GM12878 (cell line): ENCODE results near the gene PEMT.

Experiments
- BCL3 ChIP-seq: IDR thresholded peaks from 2 replicates; pipeline ENCODE4 v1.6.1; 2011; ENCODE audit warnings: borderline replicate concordance, low read depth, mild to moderate bottlenecking, moderate library complexity, low read length; ENCODE audit not compliant: insufficient read depth, poor library complexity, severe bottlenecking
- CTCF ChIP-seq, 3 experiments: IDR thresholded peaks in 2 of 3; conservative IDR thresholded peaks in 1 of 3; 2 replicates each; pipeline ENCODE4 v1.5.1; 2011; ENCODE audit warnings: low read depth in 3 of 3, low read length in 3 of 3, mild to moderate bottlenecking in 3 of 3, control low read depth in 2 of 3, moderate library complexity in 2 of 3, inconsistent platforms in 1 of 3, mixed read lengths in 1 of 3; ENCODE audit not compliant: control insufficient read depth in 2 of 3, insufficient read depth in 1 of 3; ENCODE audit errors: extremely low read depth in 1 of 3
- E4F1 ChIP-seq: fragments of 450-650 bp; IDR thresholded peaks from 2 replicates; pipeline ENCODE4 v1.6.1; 2018; ENCODE audit warnings: borderline replicate concordance, mild to moderate bottlenecking; ENCODE audit not compliant: partially characterized antibody
- MEF2B ChIP-seq: fragments of 450-650 bp; IDR thresholded peaks from 2 replicates; pipeline ENCODE4 v1.6.1; 2018; ENCODE audit warnings: mild to moderate bottlenecking, moderate library complexity; ENCODE audit not compliant: partially characterized antibody, poor library complexity, severe bottlenecking
- MYC ChIP-seq: IDR thresholded peaks from 2 replicates; pipeline ENCODE4 v1.6.1; 2011; ENCODE audit warnings: mild to moderate bottlenecking, low read length, moderate library complexity, inconsistent platforms; ENCODE audit not compliant: insufficient read depth, insufficient replicate concordance, insufficient read length, severe bottlenecking
- RAD21 ChIP-seq: IDR thresholded peaks from 2 replicates; pipeline ENCODE4 v1.6.1; 2011; ENCODE audit warnings: mild to moderate bottlenecking, low read depth, low read length, moderate library complexity; ENCODE audit not compliant: insufficient read depth
- SMAD5 ChIP-seq: IDR thresholded peaks from 2 replicates; pipeline ENCODE4 v1.6.1; 2016; ENCODE audit warnings: antibody characterized with exemption, low read depth
- SP1 ChIP-seq: IDR thresholded peaks from one replicate; pipeline ENCODE4 v1.6.1; 2011; ENCODE audit warnings: low read depth, low read length

GRCh38 chr17:17533901-17534441, 57.5 kb downstream of the PEMT start:
- TF ChIP-seq MEF2B (no peak), SP1 (no peak), BCL3 (no peak), CTCF (IDR thresholded peaks at IDR 0.05 in 2 of 3, conservative IDR thresholded peaks at IDR 0.05 in 1 of 3; ENCODE audit: control insufficient read depth in 2 of 3, extremely low read depth in 1 of 3, insufficient read depth in 1 of 3, low read depth in 3 of 3, low read length in 3 of 3) (no peak), MYC (no peak), E4F1 (no peak), RAD21 (no peak), SMAD5 (no peak)
